Activated T-helper 2 cell treated with anti-CD3 and anti-CD28 coated beads, Interferon-gamma antibody, Interleukin-2, Interleukin-4, amounts not matched to agents 10 μg/mL and 5 μg/mL and 100 μg/mL, durations not matched to agents 14 hours and 24 hours and 36 hours (primary cell): ENCODE data around the gene DST. TPM values are rescaled to one million over a fixed set of nuclear protein-coding genes. Genes with fewer than 3 reads are reported as not detected.
"Not testable (repeated sequence)": the region's sequence is repeated elsewhere in the genome, so short reads cannot be mapped to it uniquely, and the experiment has no call there.

ENCODE experiments used
- DNase-seq: peaks from one replicate; pipeline ENCODE4 v3.0.0; 2021; ENCODE audit warnings: low spot score
- H3K27ac Mint-ChIP-seq: one replicate; pipeline ENCODE4 v1.8.0; 2021; ENCODE audit warnings: mixed read lengths
- H3K27me3 Mint-ChIP-seq: one replicate; pipeline ENCODE4 v1.8.0; 2021; ENCODE audit warnings: low read depth, mixed read lengths
- H3K36me3 Mint-ChIP-seq: one replicate; pipeline ENCODE4 v1.8.0; 2021; ENCODE audit warnings: low read depth, mixed read lengths
- H3K4me1 Mint-ChIP-seq: one replicate; pipeline ENCODE4 v1.8.0; 2021; ENCODE audit warnings: low read depth, mixed read lengths
- H3K4me3 Mint-ChIP-seq: one replicate; pipeline ENCODE4 v1.8.0; 2021; ENCODE audit warnings: low read depth, mild to moderate bottlenecking, moderate library complexity, mixed read lengths
- H3K9me3 Mint-ChIP-seq: one replicate; pipeline ENCODE4 v1.8.0; 2021; ENCODE audit warnings: mixed read lengths
- intact Hi-C: fragments of 100-400 bp; cut with micrococcal nuclease; formaldehyde crosslinking; loops from one replicate; pipeline ENCODE4 v1.15.1; 2023
- total RNA-seq: library from RNA; stranded (reverse); gene quantifications from 2 replicates; pipeline ENCODE4 v1.2.3, GENCODE V29; 2022

DST gene
- total RNA-seq, 1 donor from 2014 or later = 7.2 TPM

DNA sequence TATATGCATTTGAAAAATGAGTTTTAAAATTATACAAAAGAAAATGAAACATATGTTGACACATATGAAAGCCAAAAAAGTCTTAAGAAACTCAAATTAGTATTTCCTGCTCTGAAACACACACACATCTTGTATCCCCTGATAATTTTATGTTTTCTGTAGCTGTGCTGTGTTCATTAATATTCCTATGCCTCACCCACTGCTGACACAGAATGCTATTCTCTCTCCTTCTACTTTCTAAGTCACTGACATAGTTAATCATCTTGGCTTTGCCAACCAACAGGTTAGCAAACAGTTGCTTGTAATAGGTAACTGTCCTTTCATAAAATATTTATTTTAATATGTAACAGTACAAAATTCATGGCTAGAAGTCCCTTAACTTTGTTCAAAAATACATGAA, 140.7 kb downstream of the DST start:
- Mint-ChIP-seq H3K4me3 (no peak overlapping the region), H3K36me3 (no peaks in the 10 kb centered on the region), H3K27ac (no peak overlapping the region), H3K9me3 (no peaks in the 10 kb centered on the region), H3K4me1 (no peaks in the 10 kb centered on the region), H3K27me3 (no peaks in the 10 kb centered on the region)
- intact Hi-C loops = no loop called here
- no peak for DNase-seq

- no peaks in the 10 kb centered on the region for H3K36me3 Mint-ChIP-seq
- H3K4me1 Mint-ChIP-seq = no peaks in the 10 kb centered on the region
- H3K27me3 Mint-ChIP-seq = no peaks in the 10 kb centered on the region
- DNase-seq = no peak
- H3K27ac Mint-ChIP-seq = no peak overlapping the region
- intact Hi-C loops = no loop called here
- no peak overlapping the region for H3K4me3 Mint-ChIP-seq
- no peaks in the 10 kb centered on the region for H3K9me3 Mint-ChIP-seq
Measured at GRCh38 chr6:56499095-56499494, 143.6 kb downstream of the DST start.

GRCh38 chr6:56497691-56498090, 145.0 kb downstream of the DST start:
- no peaks in the 10 kb centered on the region for H3K4me1 Mint-ChIP-seq
- no peaks in the 10 kb centered on the region for H3K36me3 Mint-ChIP-seq
- DNase-seq = no peak
- H3K4me3 Mint-ChIP-seq = no peak overlapping the region
- H3K9me3 Mint-ChIP-seq = no peaks in the 10 kb centered on the region
- no peak overlapping the region for H3K27ac Mint-ChIP-seq
- intact Hi-C loops = no loop called here
- H3K27me3 Mint-ChIP-seq = no peaks in the 10 kb centered on the region

DNA sequence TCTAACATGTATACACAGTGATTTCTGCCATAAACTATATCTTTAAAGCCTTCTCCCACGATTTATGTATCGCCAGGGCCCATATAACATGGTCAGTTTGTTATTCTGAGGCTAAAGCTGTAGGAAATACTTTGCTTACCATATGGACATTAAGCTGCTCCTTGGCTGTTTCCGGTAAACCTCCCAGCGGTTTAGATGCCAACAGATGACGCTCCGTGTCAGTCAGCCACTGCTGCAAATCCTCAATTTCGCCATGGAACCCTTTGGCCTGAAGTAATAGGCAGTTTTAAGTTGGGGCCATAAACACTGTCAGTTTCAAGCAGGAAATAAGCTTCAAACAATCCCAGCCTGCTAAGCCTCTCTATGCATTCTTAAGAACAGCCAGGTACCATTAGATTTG, 145.4 kb downstream of the DST start:
- H3K27ac Mint-ChIP-seq = no peak overlapping the region
- no peak for DNase-seq
- H3K27me3 Mint-ChIP-seq = no peaks in the 10 kb centered on the region
- no peaks in the 10 kb centered on the region for H3K4me1 Mint-ChIP-seq
- no peaks in the 10 kb centered on the region for H3K9me3 Mint-ChIP-seq
- no peaks in the 10 kb centered on the region for H3K36me3 Mint-ChIP-seq
- intact Hi-C loops = no loop called here
- H3K4me3 Mint-ChIP-seq = no peak overlapping the region

DNA sequence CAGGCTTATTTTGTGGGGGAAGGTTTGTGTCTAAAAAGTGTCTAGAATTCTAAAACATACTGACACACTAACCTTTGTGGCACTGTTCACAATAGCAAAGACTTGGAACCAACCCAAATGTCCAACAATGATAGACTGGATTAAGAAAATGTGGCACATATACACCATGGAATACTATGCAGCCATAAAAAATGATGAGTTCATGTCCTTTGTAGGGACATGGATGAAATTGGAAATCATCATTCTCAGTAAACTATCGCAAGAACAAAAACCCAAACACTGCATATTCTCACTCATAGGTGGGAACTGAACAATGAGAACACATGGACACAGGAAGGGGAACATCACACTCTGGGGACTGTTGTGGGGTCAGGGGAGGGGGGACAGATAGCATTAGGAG, 146.0 kb downstream of the DST start:
- H3K27ac Mint-ChIP-seq, H3K4me1 Mint-ChIP-seq, H3K36me3 Mint-ChIP-seq, H3K9me3 Mint-ChIP-seq, H3K4me3 Mint-ChIP-seq, DNase-seq, H3K27me3 Mint-ChIP-seq, intact Hi-C loops: not testable (repeated sequence)

- Mint-ChIP-seq H3K9me3 (no peaks in the 10 kb centered on the region), H3K27ac (no peak overlapping the region), H3K36me3 (no peaks in the 10 kb centered on the region), H3K4me1 (no peaks in the 10 kb centered on the region), H3K27me3 (no peaks in the 10 kb centered on the region), H3K4me3 (no peak overlapping the region)
- intact Hi-C loops = no loop called here
- DNase-seq = no peak
Measured at GRCh38 chr6:56495654-56496053, 147.0 kb downstream of the DST start.

- Mint-ChIP-seq H3K9me3 (no peaks in the 10 kb centered on the region), H3K27ac (no peak overlapping the region), H3K36me3 (no peaks in the 10 kb centered on the region), H3K4me1 (no peaks in the 10 kb centered on the region), H3K27me3 (no peaks in the 10 kb centered on the region), H3K4me3 (no peak overlapping the region)
- intact Hi-C loops = no loop called here
- DNase-seq = no peak
Measured at GRCh38 chr6:56491606-56492328, 150.9 kb downstream of the DST start.

GRCh38 chr6:56490993-56491392, 151.7 kb downstream of the DST start:
- Mint-ChIP-seq H3K4me1 (no peaks in the 10 kb centered on the region), H3K9me3 (no peaks in the 10 kb centered on the region), H3K27ac (no peak overlapping the region), H3K27me3 (no peaks in the 10 kb centered on the region), H3K4me3 (no peak overlapping the region), H3K36me3 (no peaks in the 10 kb centered on the region)
- no peak for DNase-seq
- intact Hi-C loops = no loop called here

- Mint-ChIP-seq H3K36me3 (no peaks in the 10 kb centered on the region), H3K4me3 (no peak overlapping the region), H3K9me3 (no peaks in the 10 kb centered on the region), H3K27me3 (no peaks in the 10 kb centered on the region), H3K27ac (no peak overlapping the region), H3K4me1 (no peaks in the 10 kb centered on the region)
- intact Hi-C loops = no loop called here
- no peak for DNase-seq
Measured at GRCh38 chr6:56489559-56489958, 153.1 kb downstream of the DST start.

DNA sequence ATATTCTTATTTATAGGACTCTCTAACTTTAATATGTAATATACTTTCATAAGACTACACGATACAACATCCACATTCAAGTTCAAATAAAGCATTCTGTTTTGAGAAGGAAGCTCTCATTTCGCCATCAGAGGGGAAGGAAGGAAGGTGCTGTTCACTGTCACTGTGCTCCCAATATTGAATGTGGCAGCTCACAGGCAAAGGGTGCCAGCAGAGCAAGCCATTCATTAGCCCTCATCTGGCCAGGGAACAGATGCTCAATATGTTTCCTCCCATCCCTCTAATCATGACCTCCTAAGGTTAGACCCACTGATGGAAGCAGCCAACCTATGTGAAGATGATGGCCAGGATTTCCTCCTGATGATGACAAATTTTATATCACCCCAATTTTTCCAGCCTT, 154.4 kb downstream of the DST start:
- H3K4me3 Mint-ChIP-seq = no peak overlapping the region
- H3K36me3 Mint-ChIP-seq = no peaks in the 10 kb centered on the region
- H3K27ac Mint-ChIP-seq = no peak overlapping the region
- no peak for DNase-seq
- H3K4me1 Mint-ChIP-seq = no peaks in the 10 kb centered on the region
- H3K9me3 Mint-ChIP-seq = no peaks in the 10 kb centered on the region
- intact Hi-C loops = no loop called here
- no peaks in the 10 kb centered on the region for H3K27me3 Mint-ChIP-seq

DNA sequence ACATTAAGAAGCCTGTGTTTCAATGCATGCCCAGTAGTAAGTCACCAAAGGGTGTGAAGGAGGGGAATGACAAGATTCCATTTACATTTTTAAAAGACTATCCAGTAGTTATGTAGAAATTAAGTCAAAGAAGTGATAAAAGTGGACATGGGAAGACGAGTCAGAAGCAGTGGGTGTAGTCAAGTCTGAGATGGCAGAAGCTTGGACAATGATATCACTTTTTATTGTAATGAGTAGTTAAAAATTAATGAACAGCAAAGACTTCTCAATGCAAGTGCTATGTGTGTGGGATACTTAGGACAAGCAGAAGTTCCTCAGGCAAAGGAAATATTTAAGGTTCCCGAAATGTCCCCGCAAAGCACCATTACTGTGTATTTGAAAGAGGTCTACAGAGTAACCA, 156.0 kb downstream of the DST start:
- no peak overlapping the region for H3K27ac Mint-ChIP-seq
- H3K4me1 Mint-ChIP-seq = no peaks in the 10 kb centered on the region
- H3K4me3 Mint-ChIP-seq = no peak overlapping the region
- H3K36me3 Mint-ChIP-seq = no peaks in the 10 kb centered on the region
- intact Hi-C loops = no loop called here
- DNase-seq = no peak
- H3K27me3 Mint-ChIP-seq = no peaks in the 10 kb centered on the region
- H3K9me3 Mint-ChIP-seq = no peaks in the 10 kb centered on the region

DNA sequence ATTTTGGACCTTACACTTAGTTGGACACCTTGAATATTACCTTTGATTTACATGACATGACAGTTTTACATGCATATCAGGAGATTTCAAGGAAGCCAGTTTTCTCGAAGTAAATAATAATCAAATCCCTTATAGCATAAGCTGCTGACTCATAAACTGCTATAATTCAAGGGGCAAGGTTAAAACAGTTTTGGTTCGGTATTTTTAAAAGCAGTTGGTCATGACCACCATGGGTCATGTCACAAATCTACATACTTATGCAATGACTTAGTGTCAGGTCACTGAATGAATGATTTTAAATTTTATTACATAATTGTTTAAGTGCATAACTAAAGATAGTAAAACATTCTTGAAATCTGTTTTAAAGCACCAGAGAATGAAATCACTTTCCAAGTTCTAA, 158.0 kb downstream of the DST start:
- intact Hi-C loops = no loop called here
- no peaks in the 10 kb centered on the region for H3K9me3 Mint-ChIP-seq

GRCh38 chr6:56483929-56484328, 158.8 kb downstream of the DST start:
- Mint-ChIP-seq H3K36me3 (no peaks in the 10 kb centered on the region), H3K9me3 (no peaks in the 10 kb centered on the region)
- intact Hi-C loops = no loop called here

More for the DNA sequence above, 158.0 kb downstream of the DST start:
- H3K36me3 Mint-ChIP-seq = no peaks in the 10 kb centered on the region
- H3K4me3 Mint-ChIP-seq = no peak overlapping the region
- no peaks in the 10 kb centered on the region for H3K27me3 Mint-ChIP-seq
- no peak for DNase-seq
- no peak overlapping the region for H3K27ac Mint-ChIP-seq
- H3K4me1 Mint-ChIP-seq = no peaks in the 10 kb centered on the region

DNA sequence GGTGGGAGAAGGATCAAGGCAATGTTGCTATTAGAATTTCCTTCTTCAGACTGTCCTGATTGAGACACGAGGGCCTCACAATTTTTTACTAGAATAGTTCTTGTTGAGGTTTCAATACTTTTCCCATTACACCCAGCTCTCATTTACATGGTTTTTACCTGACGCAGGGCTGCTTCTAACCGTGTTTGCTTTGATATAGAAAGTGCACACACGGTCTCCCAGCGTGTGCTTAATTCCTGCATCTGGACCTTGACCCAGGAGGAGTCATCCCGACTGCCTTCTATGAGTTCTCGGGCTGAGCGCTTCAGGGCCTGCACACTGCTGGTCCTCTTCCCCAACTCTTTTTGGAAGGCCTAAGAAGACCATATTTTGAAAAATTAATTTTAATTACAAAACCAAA, 160.2 kb downstream of the DST start:
- no peaks in the 10 kb centered on the region for H3K27me3 Mint-ChIP-seq
- no peaks in the 10 kb centered on the region for H3K9me3 Mint-ChIP-seq

More at GRCh38 chr6:56483929-56484328, 158.8 kb downstream of the DST start:
- no peak overlapping the region for H3K4me3 Mint-ChIP-seq
- no peak for DNase-seq
- no peaks in the 10 kb centered on the region for H3K27me3 Mint-ChIP-seq
- H3K4me1 Mint-ChIP-seq = no peaks in the 10 kb centered on the region
- H3K27ac Mint-ChIP-seq = no peak overlapping the region

More for the DNA sequence above, 160.2 kb downstream of the DST start:
- no peak for DNase-seq
- intact Hi-C loops = no loop called here
- Mint-ChIP-seq H3K36me3 (no peaks in the 10 kb centered on the region), H3K4me1 (no peaks in the 10 kb centered on the region), H3K27ac (no peak overlapping the region), H3K4me3 (no peak overlapping the region)
